IPS-18c (cell line): ENCODE measurements around the gene WWTR1.

Source experiments
- H3K4me3 ChIP-seq: 2 replicates; pipeline ENCODE4 v1.7.0; 2013; ENCODE audit warnings: low read depth, mild to moderate bottlenecking, low read length, moderate library complexity; ENCODE audit not compliant: insufficient read depth
- H3K9me3 ChIP-seq: one replicate; pipeline ENCODE4 v1.6.1; 2013; ENCODE audit warnings: mild to moderate bottlenecking, low read length, moderate library complexity; ENCODE audit not compliant: control insufficient read depth, insufficient read depth

Gene WWTR1

DNA sequence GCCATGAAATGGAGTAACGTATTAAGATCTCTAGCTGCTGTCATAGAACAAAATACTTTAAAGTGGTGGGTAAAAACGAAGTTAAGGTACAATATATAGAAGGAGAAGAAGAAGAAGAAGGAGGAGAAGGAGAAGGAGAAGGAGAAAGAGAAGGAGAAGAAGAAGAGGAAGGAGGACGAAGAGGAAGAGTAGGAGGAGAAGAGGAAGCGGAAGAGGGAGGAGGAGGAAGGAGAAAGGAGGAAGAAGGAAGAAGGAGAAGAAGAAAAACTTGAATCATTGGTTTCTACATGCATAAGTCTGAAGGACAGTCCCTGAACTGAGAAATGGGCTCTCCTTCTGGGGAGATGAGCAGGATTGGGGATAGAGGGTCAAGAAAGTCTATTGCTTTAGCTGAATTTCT lies 22.4 kb downstream of the WWTR1 start:
- Histone ChIP-seq H3K4me3 (no peak overlapping the region), H3K9me3 (no peaks in the 10 kb centered on the region)

DNA sequence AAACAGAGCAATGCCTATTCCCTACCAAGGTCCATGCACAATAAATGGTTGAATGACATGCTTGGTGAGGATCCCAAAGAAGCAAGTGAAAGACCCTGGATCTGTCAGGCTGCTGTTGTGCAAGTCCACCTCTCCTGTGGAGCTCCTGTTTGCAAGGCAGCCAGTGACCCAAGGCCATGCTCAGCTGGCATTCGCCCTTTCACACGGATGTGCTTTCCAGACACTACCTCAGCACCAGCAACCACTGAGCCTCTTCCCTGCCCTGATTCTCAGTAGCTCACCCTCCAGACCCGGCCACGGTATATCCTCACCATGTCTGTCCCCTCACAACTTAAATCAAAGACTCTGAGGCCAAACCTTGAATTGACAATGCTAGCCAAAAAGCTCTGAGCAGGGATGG lies 23.3 kb downstream of the WWTR1 start:
- no peak overlapping the region for H3K4me3 ChIP-seq
- H3K9me3 ChIP-seq, result no peaks in the 10 kb centered on the region

DNA sequence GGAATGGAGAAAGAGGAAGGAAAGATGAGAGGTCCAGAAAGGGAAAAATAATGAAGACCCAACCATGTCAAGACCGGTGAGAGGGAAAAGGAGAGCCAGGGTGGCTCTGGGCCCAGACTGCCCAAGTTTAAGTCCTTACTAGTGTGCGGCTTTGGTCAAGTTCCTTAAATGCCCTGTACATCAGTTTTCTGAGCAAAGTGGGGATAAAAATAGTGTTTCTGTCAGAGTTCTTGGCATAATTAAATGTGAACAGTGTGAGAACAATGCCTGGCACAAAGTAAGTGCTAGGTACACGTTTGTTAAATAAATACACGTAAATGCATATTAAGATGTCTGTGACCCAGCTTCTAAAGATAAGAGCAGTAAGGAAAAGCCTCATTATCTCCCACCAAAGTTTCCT lies 23.8 kb downstream of the WWTR1 start:
- H3K9me3 ChIP-seq, result no peaks in the 10 kb centered on the region
- H3K4me3 ChIP-seq, result no peak overlapping the region

DNA sequence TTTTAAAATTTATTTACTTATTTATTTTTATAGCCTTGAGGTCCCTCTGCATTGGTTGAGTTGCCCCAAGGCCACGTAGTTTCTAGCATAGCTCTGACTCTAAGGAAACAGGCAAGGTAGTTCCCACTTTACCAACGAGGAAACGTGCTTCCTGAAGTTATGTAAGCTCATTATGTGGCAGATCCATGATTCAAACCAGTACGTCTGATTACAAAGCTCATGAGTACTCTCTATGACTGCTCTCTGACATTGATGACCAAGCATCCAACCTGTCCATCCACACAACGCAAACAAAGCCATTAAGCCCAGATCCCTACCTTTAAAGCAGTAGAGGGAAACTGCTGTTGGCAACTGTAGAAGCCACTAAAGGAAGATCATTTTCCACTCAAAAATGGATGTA lies 25.6 kb downstream of the WWTR1 start:
- Histone ChIP-seq H3K9me3 (no peaks in the 10 kb centered on the region), H3K4me3 (no peak overlapping the region)

DNA sequence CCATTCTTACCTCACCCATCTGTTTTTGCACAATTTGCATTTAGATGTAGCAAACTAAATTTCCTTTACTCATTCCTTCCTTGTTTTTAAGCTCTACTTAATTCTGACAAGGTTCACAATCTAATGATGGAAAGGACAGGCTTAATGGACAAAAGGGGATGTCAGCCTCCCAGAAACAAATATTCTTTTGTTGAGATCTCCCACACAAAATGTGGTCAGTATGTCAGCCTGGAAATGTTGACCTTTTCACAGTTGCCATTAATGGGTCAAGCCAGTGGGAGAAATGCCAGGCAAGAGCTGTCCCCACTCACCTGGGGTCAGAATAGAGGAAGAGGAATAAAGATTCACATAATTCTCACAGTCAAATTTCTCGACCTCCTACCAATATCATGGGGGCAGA lies 27.0 kb downstream of the WWTR1 start:
- Histone ChIP-seq H3K9me3 (no peaks in the 10 kb centered on the region), H3K4me3 (no peak overlapping the region)

DNA sequence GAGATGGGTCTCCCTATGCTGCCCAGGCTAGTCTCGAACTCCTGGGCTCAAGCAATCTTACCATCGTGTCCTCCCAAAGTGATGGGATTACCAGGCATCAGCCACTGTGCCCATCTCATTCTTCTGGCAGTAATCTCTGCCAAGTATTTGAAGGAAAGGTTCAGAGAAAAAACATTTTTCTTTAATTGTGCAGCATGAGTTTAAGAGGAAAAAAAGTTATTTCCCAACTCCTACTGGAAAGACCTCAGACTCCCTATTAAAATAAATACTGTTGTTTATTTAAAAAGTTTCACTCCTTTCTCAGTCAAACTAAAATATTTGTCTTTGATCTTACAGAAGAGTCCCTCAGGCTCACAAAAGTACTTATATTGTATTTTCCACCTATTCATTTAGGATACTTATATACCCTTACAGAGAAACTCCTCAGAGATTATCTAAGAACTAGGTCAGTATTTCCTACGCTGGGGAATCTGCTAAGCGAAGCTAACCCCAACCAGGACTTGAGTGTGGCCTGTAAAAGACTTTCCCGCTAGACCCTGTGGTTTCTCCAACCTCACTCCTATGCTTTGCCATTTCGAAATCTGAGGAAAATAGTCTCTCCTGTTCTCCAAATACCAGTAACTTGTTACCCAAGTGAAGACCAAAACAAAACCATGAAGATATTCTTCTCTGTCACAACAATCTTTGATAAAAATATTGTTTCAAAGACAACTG lies 28.7 kb downstream of the WWTR1 start:
- Histone ChIP-seq H3K4me3 (no peak overlapping the region), H3K9me3 (no peaks in the 10 kb centered on the region)

DNA sequence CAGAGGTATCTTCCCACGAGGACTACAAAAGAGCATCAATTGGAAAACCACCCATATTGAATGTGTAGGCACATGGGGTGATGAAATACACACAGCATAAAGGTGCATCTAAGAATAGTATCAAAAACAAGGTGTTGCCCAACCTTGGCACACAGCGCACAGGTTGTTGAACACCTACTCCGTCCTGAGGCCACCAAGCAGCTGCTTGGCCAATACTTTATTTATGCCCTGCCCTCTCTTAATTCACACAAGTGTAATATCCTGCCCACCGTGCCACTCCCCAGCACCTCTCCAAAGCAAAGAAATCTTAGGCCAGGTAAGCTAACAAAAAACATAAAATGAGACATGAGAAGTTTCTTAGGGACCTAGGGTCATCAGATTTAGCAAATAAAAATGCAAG lies 31.2 kb downstream of the WWTR1 start:
- no peak overlapping the region for H3K4me3 ChIP-seq
- no peaks in the 10 kb centered on the region for H3K9me3 ChIP-seq

DNA sequence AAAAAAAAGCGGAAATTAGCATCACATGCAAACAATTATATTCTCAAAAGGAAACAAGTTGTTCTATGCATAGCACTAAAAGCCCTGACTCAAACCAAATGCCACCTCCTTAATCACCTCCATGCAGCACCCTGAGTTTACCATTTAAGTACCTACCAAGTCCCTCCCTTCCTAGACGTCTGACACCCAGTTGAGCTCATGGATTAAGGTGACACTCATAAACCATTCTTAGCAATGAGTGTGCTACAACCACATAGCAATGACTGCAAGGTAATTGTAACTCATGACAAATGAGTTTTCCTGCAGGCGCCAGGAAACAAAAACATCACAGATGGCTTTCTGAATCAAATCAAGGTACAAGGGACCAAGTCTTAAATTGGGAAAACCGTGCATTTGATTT lies 32.0 kb downstream of the WWTR1 start:
- Histone ChIP-seq H3K4me3 (no peak overlapping the region), H3K9me3 (no peaks in the 10 kb centered on the region)

DNA sequence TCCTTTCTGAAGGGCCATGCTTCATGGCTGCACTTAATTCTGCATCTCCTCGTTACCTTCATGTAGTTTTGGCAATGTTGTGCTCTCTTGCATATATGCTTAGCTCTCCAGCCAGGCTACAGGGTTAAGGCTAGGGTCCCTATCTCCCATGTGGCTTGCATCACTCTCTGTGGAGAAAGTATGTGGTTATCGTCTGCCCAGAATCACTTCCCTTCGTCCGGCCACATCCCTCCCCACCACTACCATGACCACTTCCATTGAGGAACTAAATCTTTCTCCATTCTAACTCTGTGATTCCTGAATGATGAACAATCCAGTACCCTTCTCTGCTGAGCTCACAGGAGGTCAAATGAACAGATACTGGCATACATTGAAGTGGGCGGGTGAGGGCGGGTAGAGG lies 34.0 kb downstream of the WWTR1 start:
- H3K9me3 ChIP-seq, result no peaks in the 10 kb centered on the region
- no peak overlapping the region for H3K4me3 ChIP-seq

DNA sequence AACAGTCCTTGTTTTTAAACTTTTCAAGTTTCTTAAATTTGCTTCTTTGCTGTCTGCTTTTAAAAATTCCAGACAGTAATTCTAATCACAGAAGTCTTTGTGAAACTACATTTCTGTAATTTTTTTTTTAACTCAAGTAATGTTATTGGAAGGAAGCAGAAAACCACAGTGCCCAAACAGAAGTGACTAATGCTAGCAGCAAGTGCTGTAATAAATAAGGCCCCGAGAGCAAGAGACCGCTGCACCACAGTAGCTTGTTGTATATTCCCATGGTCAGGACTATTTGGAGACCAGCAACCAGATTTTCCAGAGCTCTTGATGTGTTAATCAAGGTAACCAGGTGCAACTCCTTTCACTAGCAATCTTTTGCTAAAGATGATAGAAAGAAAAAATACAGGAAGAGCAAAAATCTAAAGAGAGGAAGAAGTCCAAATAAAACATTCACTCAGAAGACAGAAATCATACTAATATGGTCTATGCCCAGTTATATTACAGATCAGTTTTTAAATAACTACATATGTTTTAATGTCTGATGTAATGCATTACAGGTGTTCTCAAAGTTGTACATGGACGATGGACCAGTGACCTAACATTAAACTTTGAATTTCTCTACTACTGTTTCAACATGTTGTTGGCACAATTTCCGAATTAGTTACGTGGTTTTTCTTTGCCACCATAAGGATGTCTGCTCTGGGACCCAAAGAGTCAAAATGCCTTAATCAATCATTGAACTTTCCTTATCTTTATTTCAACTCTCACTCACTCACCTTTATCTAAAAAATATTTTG lies 36.4 kb downstream of the WWTR1 start:
- Histone ChIP-seq H3K9me3 (no peaks in the 10 kb centered on the region), H3K4me3 (no peak overlapping the region)

DNA sequence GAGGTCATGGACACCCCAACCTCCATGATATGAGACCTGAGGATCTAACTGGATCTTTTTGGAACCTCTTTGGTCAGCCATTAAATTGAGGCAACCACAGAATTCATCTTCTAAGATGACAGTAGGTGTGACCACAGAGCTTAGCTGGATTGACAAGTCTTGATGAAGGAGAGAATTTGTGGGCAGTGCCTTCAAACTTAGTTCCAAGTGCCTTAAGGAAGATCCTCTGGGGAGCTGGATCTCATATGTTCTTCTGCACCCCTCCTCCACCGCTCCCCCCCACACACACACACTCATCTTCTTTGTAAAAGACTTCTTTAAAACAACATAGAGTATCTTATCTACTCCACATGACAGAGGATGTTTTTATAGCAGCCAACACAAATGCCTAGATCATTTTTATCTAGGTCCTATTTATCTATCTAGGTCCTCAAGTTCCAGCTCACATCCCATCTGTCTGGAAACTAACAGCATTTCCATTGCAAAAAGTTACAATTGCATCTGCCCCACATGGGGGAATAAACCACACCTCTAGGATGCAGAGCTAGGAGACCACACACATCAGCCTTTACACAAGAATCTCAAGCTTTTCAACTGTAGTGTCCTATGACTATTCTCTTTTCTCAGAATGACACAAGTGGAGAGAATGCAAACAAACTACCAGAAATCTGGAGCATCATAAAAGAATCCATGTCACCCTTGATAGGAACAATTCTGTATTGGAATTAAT lies 37.4 kb downstream of the WWTR1 start:
- no peaks in the 10 kb centered on the region for H3K9me3 ChIP-seq
- H3K4me3 ChIP-seq, result no peak overlapping the region

DNA sequence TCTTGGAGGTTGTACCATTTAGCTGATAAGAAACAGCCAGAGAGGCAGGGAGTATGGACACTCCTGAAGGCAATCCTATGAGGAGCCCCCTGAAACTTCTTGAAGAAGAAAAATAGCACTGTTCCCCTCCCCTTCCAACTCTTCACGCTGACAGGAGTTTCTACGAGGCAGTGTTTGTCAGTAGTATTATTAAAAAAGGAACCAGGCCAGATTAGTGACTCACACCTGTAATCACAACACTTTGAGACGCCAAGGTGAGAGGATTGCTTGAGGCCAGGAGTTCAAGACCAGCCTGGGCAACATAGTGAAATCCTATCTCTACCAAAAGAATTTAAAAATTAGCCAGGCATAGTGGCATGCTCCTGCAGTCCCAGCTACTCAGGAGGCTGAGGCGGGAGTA lies 38.7 kb downstream of the WWTR1 start:
- no peak overlapping the region for H3K4me3 ChIP-seq
- H3K9me3 ChIP-seq, result no peaks in the 10 kb centered on the region

DNA sequence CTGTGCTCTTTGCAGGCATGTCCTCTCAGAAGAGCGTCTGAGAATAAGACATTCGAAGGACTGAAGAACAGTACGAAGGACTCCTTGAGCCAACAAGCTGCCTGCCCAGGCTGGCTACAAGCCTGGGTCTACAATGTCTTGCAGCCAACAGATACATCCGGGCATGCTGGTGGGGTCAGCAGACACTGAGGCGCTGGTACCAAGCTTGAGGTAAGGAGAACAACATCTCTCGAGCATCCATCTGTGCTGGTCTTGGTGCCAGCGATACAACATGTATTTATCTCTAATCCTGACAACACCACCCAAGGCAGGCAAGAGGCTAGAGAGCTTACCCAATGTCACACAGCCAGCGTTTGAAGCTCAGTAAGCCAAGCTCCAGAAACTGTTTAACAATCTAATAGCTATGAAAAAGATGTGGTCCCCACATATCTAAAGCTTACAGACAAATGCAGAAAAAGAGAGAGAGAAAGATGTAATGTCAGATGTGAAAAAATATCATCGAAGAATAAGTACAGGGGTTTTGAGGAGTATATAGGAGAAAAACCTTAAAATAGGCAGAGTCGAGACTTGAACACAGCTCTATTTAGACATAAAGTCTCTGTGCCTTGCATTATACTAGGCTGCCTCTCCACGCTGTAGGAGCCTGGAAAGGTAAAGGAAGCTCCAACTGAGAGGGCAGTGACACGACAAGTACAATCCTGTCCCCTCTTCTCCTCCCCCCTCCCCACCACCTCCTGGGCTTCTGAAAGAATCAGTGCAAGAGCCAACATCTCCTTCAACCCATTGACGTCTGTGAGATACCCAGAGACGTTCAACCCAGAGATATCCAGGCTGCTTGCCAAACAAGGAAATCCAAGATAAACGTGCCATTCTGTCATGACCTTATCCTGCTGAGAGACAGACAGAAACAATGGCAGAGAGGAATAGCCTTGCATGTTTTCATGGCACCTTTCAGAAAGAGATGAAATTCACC lies 39.4 kb downstream of the WWTR1 start:
- Histone ChIP-seq H3K9me3 (no peaks in the 10 kb centered on the region), H3K4me3 (no peak overlapping the region)

DNA sequence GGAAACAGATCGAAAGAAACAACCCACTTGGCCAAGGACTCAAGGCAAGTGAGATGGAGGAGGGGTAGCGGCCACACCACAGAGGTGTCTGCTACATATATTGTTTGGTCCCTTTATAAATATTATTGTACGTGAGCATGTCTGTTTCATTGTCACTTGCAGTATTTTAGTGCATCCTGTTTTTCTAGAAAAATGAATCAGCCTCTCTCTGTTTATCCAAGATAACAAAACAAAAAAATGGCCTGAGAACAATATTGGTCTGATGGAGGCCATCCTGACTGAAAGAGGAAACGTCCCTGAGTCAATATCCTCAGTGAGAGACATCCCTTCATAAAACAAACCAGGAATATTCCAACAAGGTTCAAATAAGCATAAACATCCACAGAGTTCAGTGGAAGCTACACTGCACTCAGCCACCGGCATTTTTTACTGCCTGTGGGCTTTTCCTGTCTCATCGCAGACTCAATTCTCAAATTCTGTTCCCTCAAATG lies 42.0 kb downstream of the WWTR1 start:
- Histone ChIP-seq H3K4me3 (no peak overlapping the region), H3K9me3 (no peaks in the 10 kb centered on the region)

DNA sequence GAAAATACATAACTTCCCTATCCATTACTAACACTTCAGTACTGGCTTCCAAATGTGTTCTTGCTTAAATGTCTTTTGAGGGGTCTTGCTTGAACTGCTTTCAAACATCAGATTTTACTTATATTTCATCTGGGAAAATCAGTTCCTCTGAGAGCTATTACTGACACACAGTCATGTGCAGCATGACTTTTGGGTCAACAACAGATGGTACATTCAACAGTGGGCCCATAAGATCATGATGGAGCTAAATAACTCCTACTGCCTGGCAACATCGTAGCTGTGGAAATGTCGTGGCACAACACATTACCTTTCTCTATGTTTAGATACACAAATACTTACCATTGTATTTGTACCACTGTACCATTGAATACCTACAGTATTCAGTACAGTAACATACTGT lies 43.8 kb downstream of the WWTR1 start:
- Histone ChIP-seq H3K9me3 (no peaks in the 10 kb centered on the region), H3K4me3 (no peak overlapping the region)

DNA sequence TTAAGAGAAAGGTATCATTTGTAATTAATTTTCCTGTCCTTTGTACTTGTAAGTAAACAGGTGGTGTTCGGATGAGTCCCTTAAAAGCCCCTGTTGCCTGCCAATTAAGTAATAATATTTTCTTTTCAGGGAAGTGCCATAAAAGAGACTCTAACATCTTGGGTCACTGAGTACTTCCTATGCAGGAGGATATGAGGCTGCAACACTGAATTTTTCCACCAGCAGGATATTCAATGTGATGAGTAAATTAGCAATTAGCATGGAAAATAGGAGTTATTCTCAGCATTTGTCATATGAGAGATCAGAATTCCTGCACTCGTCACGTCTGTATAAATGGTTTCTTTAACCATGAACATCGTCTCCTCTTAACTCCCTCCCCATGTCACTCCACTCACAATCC lies 45.4 kb downstream of the WWTR1 start:
- Histone ChIP-seq H3K4me3 (no peak overlapping the region), H3K9me3 (no peaks in the 10 kb centered on the region)

DNA sequence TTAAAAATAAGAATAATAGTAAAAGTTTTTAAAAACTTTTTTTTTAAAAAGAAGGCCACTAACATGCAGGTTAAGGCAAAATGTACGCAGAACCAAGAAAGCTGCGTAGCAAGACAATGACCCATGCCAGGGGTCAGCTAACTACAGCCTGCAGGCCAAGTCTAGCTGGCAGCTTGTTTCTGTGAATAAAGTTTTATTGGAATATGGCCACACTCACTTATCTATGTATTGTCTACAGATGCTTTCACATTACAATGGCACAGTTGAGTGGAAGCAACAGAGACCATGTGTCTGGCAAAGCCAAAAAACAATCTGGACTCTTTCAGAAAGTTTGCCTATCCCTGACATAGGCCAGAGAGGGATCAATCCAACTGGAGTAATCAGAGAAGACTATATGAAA lies 46.7 kb downstream of the WWTR1 start:
- no peaks in the 10 kb centered on the region for H3K9me3 ChIP-seq
- no peak overlapping the region for H3K4me3 ChIP-seq
